HEK293 (cell line): ENCODE results near the gene MGAT5B.
A peak's percentile ranks its signal among the peaks of the same experiment; 100 is the strongest.

Experiments used
- CTCF ChIA-PET: fragments of 350-600 bp; formaldehyde crosslinking; extraction: SDS; loops from one replicate; lab custom pipeline; 2021; ENCODE audit warnings: antibody characterized with exemption; lab: Yijun Ruan, JAX
- POLR2A ChIA-PET: fragments of 300-600 bp; formaldehyde crosslinking; extraction: SDS; loops from one replicate; lab custom pipeline; 2020; ENCODE audit warnings: antibody characterized with exemption, inconsistent platforms; lab: Yijun Ruan, JAX
- H3K27ac ChIP-seq: fragments of 200-500 bp; sonication (Bioruptor generic); 2 replicates; pipeline ENCODE4 v1.5.1; 2014; ENCODE audit warnings: low read depth, low read length, control low read depth, inconsistent platforms; ENCODE audit errors: extremely low read depth
- H3K36me3 ChIP-seq, 2 experiments: fragments of 200-500 bp in 1 of 2; sonication (Bioruptor generic) in 1 of 2; 1 replicate in 1 of 2; 2 replicates in 1 of 2; pipeline ENCODE4 v1.5.1; 2014 to 2017; ENCODE audit warnings: inconsistent platforms in 2 of 2, low read length in 2 of 2; ENCODE audit not compliant: control insufficient read depth in 2 of 2, insufficient read depth in 1 of 2
- H3K4me1 ChIP-seq: fragments of 200-500 bp; sonication (Bioruptor generic); 2 replicates; pipeline ENCODE4 v1.5.1; 2014; ENCODE audit warnings: mild to moderate bottlenecking, low read length, inconsistent platforms; ENCODE audit not compliant: control insufficient read depth, insufficient read depth
- H3K4me3 ChIP-seq: 2 replicates; pipeline ENCODE4 v1.5.1; 2011; ENCODE audit warnings: low read depth, mild to moderate bottlenecking, control low read depth, low read length, moderate library complexity
- H3K9me3 ChIP-seq: fragments of 200-500 bp; sonication (Bioruptor generic); 2 replicates; pipeline ENCODE4 v1.5.1; 2014; ENCODE audit warnings: low read depth, low read length, inconsistent platforms; ENCODE audit not compliant: control insufficient read depth, insufficient read depth
- HOXC10 ChIP-seq: sonication (generic); formaldehyde crosslinking; IDR thresholded peaks from 2 replicates; pipeline ENCODE4 v1.8.1; 2023; ENCODE audit warnings: mild to moderate bottlenecking, missing genetic modification reagents
- ZBTB21 ChIP-seq: fragments of 450-650 bp; formaldehyde crosslinking; IDR thresholded peaks from 2 replicates; pipeline ENCODE4 v1.5.1; 2017; ENCODE audit warnings: missing biosample characterization, missing genetic modification characterization
- ZBTB48 ChIP-seq: fragments of 450-650 bp; formaldehyde crosslinking; IDR thresholded peaks from 2 replicates; pipeline ENCODE4 v1.5.1; 2016; ENCODE audit warnings: missing biosample characterization, missing genetic modification characterization
- ZIC2 ChIP-seq: fragments of 450-650 bp; formaldehyde crosslinking; IDR thresholded peaks from 2 replicates; pipeline ENCODE4 v1.5.1; 2016; ENCODE audit warnings: missing biosample characterization, missing genetic modification characterization
- ZNF292 ChIP-seq: fragments of 450-650 bp; formaldehyde crosslinking; IDR thresholded peaks from 2 replicates; pipeline ENCODE4 v1.5.1; 2016; ENCODE audit warnings: low read depth, missing biosample characterization, missing genetic modification characterization, borderline replicate concordance
- ZNF335 ChIP-seq: fragments of 450-650 bp; formaldehyde crosslinking; conservative IDR thresholded peaks from 2 replicates; pipeline ENCODE4 v1.5.1; 2016; ENCODE audit warnings: missing biosample characterization, missing genetic modification characterization
- ZNF354C ChIP-seq: fragments of 450-650 bp; formaldehyde crosslinking; IDR thresholded peaks from 2 replicates; pipeline ENCODE4 v1.5.1; 2016; ENCODE audit warnings: missing biosample characterization, missing genetic modification characterization, low read depth, borderline replicate concordance
- ZNF555 ChIP-seq: fragments of 450-650 bp; formaldehyde crosslinking; conservative IDR thresholded peaks from 2 replicates; pipeline ENCODE4 v1.5.1; 2017; ENCODE audit warnings: missing biosample characterization, mild to moderate bottlenecking, missing genetic modification characterization, inconsistent platforms
- ZNF571 ChIP-seq: fragments of 450-650 bp; formaldehyde crosslinking; IDR thresholded peaks from 2 replicates; pipeline ENCODE4 v1.5.0; 2017; ENCODE audit warnings: missing biosample characterization, missing genetic modification characterization
- ZNF600 ChIP-seq: fragments of 450-650 bp; formaldehyde crosslinking; IDR thresholded peaks from 2 replicates; pipeline ENCODE4 v1.5.1; 2016; ENCODE audit warnings: missing biosample characterization, missing genetic modification characterization
- ZNF623 ChIP-seq: fragments of 450-650 bp; formaldehyde crosslinking; IDR thresholded peaks from 2 replicates; pipeline ENCODE4 v1.5.1; 2016; ENCODE audit warnings: missing biosample characterization, missing genetic modification characterization
- ZNF629 ChIP-seq: fragments of 450-650 bp; formaldehyde crosslinking; IDR thresholded peaks from 2 replicates; pipeline ENCODE4 v1.5.1; 2017; ENCODE audit warnings: missing biosample characterization, missing genetic modification characterization
- ZNF658 ChIP-seq: fragments of 450-650 bp; formaldehyde crosslinking; IDR thresholded peaks from 2 replicates; pipeline ENCODE4; 2016; ENCODE audit warnings: missing biosample characterization, missing genetic modification characterization
- ZNF707 ChIP-seq: fragments of 450-650 bp; formaldehyde crosslinking; IDR thresholded peaks from 2 replicates; pipeline ENCODE4 v1.5.1; 2016; ENCODE audit warnings: missing biosample characterization, missing genetic modification characterization
- ZSCAN23 ChIP-seq: fragments of 450-650 bp; formaldehyde crosslinking; IDR thresholded peaks from 2 replicates; pipeline ENCODE4 v1.5.1; 2016; ENCODE audit warnings: missing biosample characterization, missing genetic modification characterization
- TF ChIP-seq, protein P1 (sequence below): fragments of 450-650 bp; formaldehyde crosslinking; IDR thresholded peaks from 2 replicates; pipeline ENCODE4 v1.5.1; 2017; ENCODE audit warnings: missing biosample characterization, missing genetic modification characterization
- TF ChIP-seq, protein P2 (sequence below): fragments of 450-650 bp; formaldehyde crosslinking; IDR thresholded peaks from 2 replicates; pipeline ENCODE4 v1.5.1; 2016; ENCODE audit warnings: missing biosample characterization, missing genetic modification characterization
- TF ChIP-seq, protein P3 (sequence below): fragments of 450-650 bp; formaldehyde crosslinking; IDR thresholded peaks from 2 replicates; pipeline ENCODE4 v1.5.1; 2016; ENCODE audit warnings: missing biosample characterization, missing genetic modification characterization, borderline replicate concordance
- TF ChIP-seq, protein P4 (sequence below): fragments of 450-650 bp; formaldehyde crosslinking; IDR thresholded peaks from 2 replicates; pipeline ENCODE4 v1.5.1; 2016; ENCODE audit warnings: missing biosample characterization, missing genetic modification characterization, borderline replicate concordance

MGAT5B gene

DNA sequence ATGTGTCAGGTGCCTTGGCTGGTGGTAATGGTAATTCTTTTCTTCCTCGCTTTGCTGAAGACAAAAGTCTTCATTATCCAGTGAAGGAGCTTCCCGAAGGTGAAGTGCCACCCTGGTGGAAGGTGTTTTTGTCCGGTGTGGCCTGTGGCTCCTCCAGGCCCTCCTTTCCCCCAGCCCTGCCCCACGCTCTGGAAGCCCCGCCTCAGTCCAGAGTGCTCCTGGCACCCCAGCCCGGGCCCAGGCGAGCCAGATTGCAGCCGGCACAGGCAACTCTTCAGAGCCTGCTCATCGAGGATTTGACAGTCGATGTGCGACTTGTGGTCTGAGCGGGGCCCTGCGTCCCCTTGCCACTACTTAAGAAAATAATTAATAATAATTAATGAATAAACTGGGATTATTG is 93.7 kb downstream of the MGAT5B start (continued):
- TF ChIP-seq, protein P1, sequence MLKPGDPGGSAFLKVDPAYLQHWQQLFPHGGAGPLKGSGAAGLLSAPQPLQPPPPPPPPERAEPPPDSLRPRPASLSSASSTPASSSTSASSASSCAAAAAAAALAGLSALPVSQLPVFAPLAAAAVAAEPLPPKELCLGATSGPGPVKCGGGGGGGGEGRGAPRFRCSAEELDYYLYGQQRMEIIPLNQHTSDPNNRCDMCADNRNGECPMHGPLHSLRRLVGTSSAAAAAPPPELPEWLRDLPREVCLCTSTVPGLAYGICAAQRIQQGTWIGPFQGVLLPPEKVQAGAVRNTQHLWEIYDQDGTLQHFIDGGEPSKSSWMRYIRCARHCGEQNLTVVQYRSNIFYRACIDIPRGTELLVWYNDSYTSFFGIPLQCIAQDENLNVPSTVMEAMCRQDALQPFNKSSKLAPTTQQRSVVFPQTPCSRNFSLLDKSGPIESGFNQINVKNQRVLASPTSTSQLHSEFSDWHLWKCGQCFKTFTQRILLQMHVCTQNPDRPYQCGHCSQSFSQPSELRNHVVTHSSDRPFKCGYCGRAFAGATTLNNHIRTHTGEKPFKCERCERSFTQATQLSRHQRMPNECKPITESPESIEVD (tag by site-specific recombination), result no peak
- no peak for TF ChIP-seq ZNF335

DNA sequence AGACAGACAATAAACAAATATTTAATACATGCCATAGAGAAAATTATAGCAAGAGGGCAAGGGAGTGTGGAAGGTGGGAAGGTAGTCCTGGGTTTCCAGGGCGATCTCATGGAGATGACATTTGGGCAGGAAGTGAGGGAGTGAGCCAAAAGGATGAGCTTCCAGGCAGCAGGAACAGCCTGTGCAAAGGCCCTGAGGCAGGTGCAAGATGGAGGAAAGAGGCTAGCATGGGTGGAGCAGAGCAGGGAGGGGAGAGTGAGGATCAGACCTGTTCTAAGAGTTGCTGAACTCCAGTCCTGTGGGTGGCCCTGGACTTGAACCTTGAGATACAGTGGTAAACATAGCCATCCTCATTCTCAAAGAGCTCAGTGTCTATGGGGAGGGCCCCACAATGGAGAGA is 94.7 kb downstream of the MGAT5B start:
- H3K9me3 ChIP-seq, result no peaks in the 10 kb centered on the region
- TF ChIP-seq ZNF623, result peak; percentile 99
- TF ChIP-seq ZNF707 (tag by site-specific recombination), result no peak
- TF ChIP-seq, protein P2, sequence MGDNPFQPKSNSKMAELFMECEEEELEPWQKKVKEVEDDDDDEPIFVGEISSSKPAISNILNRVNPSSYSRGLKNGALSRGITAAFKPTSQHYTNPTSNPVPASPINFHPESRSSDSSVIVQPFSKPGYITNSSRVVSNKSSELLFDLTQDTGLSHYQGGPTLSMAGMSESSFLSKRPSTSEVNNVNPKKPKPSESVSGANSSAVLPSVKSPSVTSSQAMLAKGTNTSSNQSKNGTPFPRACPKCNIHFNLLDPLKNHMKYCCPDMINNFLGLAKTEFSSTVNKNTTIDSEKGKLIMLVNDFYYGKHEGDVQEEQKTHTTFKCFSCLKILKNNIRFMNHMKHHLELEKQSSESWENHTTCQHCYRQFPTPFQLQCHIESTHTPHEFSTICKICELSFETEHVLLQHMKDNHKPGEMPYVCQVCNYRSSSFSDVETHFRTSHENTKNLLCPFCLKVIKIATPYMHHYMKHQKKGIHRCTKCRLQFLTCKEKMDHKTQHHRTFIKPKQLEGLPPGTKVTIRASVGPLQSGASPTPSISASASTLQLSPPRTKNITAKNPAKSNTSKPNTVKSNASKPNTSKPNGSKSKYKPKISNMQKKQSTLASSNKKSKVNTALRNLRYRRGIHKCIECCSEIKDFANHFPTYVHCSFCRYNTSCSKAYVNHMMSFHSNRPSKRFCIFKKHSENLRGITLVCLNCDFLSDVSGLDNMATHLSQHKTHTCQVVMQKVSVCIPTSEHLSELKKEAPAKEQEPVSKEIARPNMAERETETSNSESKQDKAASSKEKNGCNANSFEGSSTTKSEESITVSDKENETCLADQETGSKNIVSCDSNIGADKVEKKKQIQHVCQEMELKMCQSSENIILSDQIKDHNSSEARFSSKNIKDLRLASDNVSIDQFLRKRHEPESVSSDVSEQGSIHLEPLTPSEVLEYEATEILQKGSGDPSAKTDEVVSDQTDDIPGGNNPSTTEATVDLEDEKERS (tag by site-specific recombination), result 0 out of 2 replicates have a peak, but pooled peaks have one; percentile 16
- no peak overlapping the region for H3K27ac ChIP-seq
- H3K4me3 ChIP-seq, result no peak overlapping the region
- CTCF ChIA-PET, result interaction anchor here (0.6 to 0.9 kb wide), 2 partner anchors 8 to 504 kb away, joined by 3 read pairs; no protein-coding TSS in a partner anchor
- POLR2A ChIA-PET, result interaction anchor here (0.6 kb wide), 2 partner anchors 19 to 37 kb away, joined by 3 to 4 read pairs; no protein-coding TSS in a partner anchor
- H3K4me1 ChIP-seq, result no peaks in the 10 kb centered on the region
- H3K36me3 ChIP-seq, result no peaks in the 10 kb centered on the region

DNA sequence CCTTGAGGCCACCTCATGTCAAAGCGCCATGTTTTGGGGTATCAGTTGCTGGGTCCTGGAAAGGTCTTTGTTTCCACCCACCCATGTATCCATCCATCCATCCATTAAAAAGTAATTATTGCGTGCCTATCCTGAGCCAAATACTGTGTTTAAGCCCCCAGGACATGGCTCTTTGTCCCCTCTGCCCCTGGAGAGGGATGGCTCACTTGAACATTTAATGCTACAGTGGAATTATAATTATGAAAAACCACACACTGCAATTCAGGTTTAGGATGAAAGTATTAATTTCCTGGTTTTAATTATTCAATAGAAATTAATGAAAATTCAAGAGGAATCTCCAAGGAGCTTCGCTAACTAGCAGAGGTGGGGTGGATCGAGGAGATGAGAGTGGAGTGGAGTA is 97.8 kb downstream of the MGAT5B start:
- no peaks in the 10 kb centered on the region for H3K36me3 ChIP-seq
- POLR2A ChIA-PET, result no interaction called here
- H3K4me3 ChIP-seq, result no peak overlapping the region
- TF ChIP-seq ZBTB48 (tag by site-specific recombination), result no peak
- TF ChIP-seq ZNF571 (tag by site-specific recombination), result no peak
- TF ChIP-seq, protein P3, sequence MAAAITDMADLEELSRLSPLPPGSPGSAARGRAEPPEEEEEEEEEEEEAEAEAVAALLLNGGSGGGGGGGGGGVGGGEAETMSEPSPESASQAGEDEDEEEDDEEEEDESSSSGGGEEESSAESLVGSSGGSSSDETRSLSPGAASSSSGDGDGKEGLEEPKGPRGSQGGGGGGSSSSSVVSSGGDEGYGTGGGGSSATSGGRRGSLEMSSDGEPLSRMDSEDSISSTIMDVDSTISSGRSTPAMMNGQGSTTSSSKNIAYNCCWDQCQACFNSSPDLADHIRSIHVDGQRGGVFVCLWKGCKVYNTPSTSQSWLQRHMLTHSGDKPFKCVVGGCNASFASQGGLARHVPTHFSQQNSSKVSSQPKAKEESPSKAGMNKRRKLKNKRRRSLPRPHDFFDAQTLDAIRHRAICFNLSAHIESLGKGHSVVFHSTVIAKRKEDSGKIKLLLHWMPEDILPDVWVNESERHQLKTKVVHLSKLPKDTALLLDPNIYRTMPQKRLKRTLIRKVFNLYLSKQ (tag by site-specific recombination), result no peak
- TF ChIP-seq ZNF555 (tag by site-specific recombination), result no peak
- TF ChIP-seq HOXC10 (CRISPR knock-in tag), result no peak
- no peak for TF ChIP-seq ZNF600 (tag by site-specific recombination)
- TF ChIP-seq ZNF292 (tag by site-specific recombination), result no peak
- TF ChIP-seq ZNF629 (tag by site-specific recombination), result no peak
- TF ChIP-seq, protein P4, sequence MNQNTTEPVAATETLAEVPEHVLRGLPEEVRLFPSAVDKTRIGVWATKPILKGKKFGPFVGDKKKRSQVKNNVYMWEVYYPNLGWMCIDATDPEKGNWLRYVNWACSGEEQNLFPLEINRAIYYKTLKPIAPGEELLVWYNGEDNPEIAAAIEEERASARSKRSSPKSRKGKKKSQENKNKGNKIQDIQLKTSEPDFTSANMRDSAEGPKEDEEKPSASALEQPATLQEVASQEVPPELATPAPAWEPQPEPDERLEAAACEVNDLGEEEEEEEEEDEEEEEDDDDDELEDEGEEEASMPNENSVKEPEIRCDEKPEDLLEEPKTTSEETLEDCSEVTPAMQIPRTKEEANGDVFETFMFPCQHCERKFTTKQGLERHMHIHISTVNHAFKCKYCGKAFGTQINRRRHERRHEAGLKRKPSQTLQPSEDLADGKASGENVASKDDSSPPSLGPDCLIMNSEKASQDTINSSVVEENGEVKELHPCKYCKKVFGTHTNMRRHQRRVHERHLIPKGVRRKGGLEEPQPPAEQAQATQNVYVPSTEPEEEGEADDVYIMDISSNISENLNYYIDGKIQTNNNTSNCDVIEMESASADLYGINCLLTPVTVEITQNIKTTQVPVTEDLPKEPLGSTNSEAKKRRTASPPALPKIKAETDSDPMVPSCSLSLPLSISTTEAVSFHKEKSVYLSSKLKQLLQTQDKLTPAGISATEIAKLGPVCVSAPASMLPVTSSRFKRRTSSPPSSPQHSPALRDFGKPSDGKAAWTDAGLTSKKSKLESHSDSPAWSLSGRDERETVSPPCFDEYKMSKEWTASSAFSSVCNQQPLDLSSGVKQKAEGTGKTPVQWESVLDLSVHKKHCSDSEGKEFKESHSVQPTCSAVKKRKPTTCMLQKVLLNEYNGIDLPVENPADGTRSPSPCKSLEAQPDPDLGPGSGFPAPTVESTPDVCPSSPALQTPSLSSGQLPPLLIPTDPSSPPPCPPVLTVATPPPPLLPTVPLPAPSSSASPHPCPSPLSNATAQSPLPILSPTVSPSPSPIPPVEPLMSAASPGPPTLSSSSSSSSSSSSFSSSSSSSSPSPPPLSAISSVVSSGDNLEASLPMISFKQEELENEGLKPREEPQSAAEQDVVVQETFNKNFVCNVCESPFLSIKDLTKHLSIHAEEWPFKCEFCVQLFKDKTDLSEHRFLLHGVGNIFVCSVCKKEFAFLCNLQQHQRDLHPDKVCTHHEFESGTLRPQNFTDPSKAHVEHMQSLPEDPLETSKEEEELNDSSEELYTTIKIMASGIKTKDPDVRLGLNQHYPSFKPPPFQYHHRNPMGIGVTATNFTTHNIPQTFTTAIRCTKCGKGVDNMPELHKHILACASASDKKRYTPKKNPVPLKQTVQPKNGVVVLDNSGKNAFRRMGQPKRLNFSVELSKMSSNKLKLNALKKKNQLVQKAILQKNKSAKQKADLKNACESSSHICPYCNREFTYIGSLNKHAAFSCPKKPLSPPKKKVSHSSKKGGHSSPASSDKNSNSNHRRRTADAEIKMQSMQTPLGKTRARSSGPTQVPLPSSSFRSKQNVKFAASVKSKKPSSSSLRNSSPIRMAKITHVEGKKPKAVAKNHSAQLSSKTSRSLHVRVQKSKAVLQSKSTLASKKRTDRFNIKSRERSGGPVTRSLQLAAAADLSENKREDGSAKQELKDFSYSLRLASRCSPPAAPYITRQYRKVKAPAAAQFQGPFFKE (tag by site-specific recombination), result no peak
- no peak for TF ChIP-seq ZNF658
- no peak for TF ChIP-seq ZIC2
- no peak for TF ChIP-seq ZSCAN23 (tag by site-specific recombination)
- no peak for TF ChIP-seq ZBTB21
- no peak for TF ChIP-seq ZNF354C (tag by site-specific recombination)
- H3K9me3 ChIP-seq, result no peaks in the 10 kb centered on the region
- CTCF ChIA-PET, result interaction anchor here (1.1 kb wide), 1 partner anchor 82 kb away, joined by 3 read pairs; no protein-coding TSS in a partner anchor
- no peak overlapping the region for H3K27ac ChIP-seq
- H3K4me1 ChIP-seq, result peaks cover 10% of the 10 kb centered on the region
